HG03103 (cell line): ENCODE data around the gene BTNL9.
"Not testable (repeated sequence)": the region's sequence is repeated elsewhere in the genome, so short reads cannot be mapped to it uniquely, and the experiment has no call there.

Experiments used
- ATAC-seq: cut with Tn5 transposase; IDR thresholded peaks from one replicate; pipeline ENCODE4 v1.9.1; 2021; ENCODE audit warnings: low read depth; ENCODE audit not compliant: unreplicated experiment

The BTNL9 gene

GRCh38 chr5:181059297-181060230 is 19.5 kb downstream of the BTNL9 start:
- no peak for ATAC-seq

GRCh38 chr5:181060231-181060590 is 20.1 kb downstream of the BTNL9 start:
- ATAC-seq: no peak

DNA sequence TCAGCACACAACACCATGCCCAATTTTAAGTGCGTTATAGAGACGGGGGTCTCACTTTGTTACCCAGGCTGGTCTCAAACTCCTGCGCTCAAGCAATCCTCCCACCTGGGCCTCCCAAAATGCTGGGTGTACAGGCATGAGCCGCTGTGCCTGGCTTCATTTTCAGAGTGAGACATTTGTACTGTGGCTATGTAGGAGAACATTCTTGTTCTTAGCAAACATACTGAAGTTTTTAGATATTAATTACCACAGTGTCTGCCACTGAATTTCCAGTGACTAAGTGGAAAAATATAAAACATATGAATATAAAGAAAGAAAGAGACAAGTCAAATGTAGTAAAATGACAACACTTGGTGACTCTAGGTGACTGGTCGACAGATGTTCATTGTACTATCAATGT is 20.9 kb downstream of the BTNL9 start:
- no peak for ATAC-seq

- ATAC-seq: no peak
Observed at GRCh38 chr5:181061645-181062044, 21.6 kb downstream of the BTNL9 start.

GRCh38 chr5:181062631-181063030 is 22.6 kb downstream of the BTNL9 start:
- ATAC-seq: no peak

GRCh38 chr5:181063514-181063913 is 23.4 kb downstream of the BTNL9 start:
- no peak for ATAC-seq

DNA sequence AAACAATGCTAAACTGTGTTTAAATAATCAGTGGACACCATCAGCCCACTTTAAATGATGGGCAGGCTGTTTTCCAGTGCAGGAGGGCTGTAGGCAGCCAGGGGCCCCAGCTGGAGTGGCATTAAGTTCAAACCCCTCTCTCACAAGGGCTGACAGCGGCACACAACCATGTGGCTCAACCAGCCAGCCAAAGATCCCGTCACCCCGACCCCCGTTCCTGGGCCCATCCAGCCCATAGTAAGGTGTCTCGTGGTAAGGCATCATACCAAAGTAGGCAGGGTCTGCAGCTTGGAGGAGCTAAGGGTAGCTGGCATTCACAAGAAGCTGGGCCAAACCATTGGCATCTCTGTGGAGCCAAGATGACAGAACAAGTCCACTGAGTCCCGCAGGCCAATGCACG is 24.9 kb downstream of the BTNL9 start:
- ATAC-seq: no peak

DNA sequence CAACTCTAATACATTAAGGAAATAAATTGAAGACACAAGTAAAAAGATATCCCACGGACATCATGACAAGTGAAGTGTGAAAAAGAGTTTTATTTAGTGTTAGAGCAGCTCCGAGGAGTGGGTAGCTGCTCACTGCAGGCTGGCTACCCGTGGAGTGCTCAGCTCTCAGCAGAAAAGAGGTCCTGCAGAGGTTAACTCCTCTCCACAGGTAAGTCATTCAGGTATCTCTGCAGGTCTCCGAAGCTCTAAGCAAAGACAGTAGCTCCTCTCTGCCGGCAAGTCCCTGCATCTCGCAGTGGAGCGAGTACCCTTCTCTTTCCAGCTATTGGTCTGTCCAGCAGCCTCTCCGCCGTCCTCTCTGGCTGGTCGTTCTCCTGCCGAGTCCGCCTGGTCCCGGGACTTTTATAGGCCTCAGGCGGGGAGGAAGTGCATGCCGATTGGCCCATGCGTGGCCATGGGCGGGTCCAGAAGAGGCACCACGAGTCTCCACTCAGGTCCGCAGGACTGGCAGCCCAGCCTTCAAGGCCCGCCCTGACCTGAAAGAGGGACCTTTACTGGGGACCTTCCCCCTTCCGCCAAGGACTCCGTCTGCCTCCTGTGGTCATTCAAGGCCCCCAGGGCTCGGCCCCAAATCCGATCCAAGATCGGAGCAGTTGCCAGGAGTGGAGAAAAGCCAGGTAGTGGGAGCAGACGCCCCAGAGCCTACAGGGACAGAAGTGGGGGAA is 29.9 kb downstream of the BTNL9 start:
- no peak for ATAC-seq

DNA sequence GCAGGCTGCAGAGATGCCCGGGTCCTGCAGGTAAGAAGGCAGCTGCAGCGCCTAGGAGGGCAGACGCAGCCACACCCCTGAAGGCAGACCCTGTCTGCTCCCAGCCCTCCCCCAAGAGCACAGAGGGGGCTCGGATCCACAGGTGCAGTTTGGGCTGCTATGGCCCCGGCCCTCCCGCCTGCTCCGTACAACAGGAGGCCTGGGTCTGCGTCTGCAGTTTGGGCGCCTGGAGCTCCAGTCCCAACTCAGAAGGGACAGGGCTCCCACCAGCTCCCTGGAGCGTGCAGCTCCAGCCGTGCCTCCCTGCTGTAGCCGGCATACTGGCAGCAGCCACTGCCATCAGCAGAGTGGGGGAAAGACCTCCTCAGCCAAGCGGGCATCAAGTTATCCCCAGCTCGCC is 30.5 kb downstream of the BTNL9 start:
- ATAC-seq: no peak

DNA sequence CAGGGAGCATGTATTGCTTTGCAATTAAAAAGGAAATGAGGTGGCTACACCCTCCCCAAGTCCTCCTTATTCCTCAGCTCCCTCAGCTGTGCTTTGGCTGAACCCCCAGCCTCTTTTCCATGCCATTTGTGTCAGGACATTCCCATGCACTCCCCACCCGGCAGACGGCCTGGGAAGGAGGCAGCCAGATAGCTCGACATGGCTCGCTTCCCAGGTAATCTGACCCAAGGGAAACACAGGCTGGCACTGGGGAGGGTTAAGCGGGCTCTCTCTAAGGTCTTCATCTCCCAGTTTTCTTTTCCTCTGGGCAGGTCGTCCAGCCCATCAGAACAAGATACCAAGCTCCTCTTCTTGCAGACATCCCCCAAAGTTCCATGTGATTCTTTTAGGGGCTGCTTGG is 31.2 kb downstream of the BTNL9 start:
- no peak for ATAC-seq

DNA sequence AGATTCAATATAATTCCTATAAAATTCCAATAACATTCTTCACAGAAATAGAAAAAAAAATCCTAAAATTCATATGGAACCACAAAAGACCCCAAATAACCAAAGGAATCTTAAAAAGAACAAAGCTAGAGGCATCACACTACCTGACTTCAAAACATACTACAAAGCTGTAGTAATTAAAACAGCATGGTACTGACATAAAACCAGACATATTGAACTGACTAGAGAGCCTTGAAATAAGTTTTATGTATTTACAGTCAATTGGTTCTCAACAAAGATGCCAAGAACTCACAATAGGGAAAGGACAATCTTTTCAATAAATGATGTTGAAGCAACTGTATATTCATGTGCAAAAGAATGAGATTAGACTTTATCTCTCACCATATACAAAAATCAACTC is 36.9 kb downstream of the BTNL9 start:
- ATAC-seq: no peak

GRCh38 chr5:181081989-181082388 is 41.9 kb downstream of the BTNL9 start:
- ATAC-seq: no peak

DNA sequence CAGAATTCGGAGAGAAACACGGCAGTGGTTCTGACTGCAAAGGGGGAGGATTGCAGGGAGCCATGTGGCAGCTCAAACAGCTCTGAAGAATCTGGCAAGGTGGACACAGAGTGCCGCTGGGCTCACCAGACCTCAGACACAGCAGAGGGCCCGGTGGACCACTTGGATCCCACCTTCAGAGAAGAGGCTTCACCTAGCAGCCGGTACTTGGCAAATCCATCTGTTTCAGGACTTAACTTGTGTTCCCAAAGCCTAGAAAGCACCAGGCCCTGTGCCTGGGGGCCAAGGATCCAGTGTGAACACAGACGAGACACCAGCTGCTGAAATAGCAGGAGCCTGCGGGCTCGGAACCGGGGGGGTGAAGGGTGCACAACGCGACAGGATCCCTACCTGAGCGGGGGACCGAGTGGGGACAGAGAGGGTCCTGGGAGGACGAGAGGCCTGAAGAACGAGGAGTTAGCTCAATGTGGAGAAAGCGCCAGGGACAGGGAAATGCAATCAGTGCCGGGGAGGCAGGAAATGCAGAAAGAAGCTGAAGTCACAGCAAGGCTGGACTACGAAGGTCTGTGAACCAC is 44.6 kb downstream of the BTNL9 start:
- ATAC-seq: no peak

DNA sequence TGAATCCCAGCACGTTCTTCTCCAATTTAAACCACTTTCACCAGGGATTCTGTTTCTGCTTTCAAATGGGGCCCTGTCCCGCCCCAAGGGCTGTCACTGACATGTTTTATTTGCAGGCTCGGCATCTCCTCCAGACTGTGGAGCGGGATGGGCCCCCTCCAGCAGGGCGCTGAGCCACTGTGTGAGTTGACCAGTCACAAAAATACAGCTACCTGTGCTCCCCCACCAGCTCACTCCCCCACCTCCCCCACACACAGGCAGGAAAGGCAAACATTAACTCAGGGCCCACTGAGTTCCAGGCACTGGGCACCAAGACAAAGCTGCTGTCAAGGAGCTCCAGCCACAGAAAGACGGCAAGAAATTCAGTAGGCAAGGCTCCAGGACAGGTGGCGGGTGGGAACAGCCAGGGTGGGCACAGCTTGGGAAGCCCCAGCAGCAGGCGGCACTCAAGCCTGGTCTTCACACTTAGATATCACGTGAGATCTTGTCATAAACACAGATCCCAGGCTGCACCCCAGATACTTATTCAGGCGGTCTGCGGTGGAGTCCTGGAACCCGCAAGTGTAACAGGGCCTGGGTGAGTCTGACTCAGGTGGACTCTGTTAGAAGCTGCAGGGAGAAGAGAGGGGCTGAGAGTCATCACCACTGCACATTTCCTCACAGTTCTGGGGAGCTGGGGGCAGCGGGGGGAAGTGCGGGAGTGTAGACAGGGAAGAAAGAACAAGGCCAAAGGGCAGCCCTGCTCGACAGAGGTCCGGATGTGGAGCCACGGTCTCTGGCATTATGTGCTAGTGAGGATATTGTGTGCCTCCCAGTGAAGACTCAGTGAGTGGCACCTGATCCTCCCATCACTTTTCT is 46.2 kb downstream of the BTNL9 start:
- no peak for ATAC-seq

DNA sequence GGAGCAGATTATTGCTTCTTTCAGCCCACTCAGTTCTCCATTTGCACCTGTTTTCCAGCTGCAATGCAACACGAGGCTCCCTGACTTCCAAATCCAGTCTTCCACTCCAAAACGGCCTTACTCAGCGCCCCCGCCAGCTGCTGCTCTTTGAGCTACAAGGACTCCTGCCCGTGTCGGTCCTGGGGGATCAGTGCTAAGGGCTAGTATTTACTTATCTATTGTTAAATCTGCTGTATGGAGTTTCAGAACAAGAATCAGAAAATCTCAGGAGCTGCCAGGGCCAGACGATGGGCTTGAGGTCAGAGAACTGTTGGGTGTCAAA is 46.8 kb downstream of the BTNL9 start:
- ATAC-seq: no peak

- ATAC-seq: no peak
Observed at GRCh38 chr5:181087309-181087708, 47.2 kb downstream of the BTNL9 start.

DNA sequence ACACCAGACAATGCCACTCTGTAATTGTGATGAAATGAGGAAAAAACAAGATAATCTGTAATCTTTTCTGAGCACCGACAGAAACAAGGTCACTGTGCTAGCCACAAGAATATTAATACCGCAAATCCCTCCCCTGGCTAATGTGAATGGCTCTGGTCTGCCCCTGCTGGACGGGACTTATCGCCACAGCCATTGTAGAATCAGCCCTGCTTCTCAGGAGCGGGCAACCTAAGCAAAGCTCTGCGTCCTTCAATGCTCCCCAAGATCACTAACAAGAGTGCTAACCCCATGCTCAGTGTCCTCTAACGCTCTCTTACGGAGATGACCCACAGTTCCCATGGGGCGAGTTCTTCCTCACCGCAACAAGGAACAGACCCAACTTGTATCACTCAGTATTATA is 48.2 kb downstream of the BTNL9 start:
- ATAC-seq: no peak

DNA sequence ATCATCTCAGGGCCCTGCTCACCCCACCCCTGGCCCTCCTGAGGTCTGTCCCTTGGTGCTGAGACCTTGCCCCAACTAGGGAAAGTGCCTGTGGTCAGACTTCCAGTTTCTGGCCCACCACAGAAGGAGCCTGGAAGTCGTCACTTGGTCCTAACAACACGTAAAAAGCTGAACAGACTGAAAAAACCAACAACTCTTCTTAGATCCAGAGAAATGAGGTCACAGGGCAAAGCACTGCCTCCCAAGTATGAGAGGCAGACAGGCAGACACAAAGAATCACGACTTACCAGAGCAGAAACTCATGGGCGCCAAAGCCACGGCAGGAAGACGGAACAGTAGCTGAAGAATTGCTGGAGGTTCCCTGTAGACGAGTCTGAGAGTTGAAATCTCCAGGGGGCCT is 52.4 kb downstream of the BTNL9 start:
- ATAC-seq: no peak

- ATAC-seq: not testable (repeated sequence)
Observed at GRCh38 chr5:181095162-181095561, 55.1 kb downstream of the BTNL9 start.

DNA sequence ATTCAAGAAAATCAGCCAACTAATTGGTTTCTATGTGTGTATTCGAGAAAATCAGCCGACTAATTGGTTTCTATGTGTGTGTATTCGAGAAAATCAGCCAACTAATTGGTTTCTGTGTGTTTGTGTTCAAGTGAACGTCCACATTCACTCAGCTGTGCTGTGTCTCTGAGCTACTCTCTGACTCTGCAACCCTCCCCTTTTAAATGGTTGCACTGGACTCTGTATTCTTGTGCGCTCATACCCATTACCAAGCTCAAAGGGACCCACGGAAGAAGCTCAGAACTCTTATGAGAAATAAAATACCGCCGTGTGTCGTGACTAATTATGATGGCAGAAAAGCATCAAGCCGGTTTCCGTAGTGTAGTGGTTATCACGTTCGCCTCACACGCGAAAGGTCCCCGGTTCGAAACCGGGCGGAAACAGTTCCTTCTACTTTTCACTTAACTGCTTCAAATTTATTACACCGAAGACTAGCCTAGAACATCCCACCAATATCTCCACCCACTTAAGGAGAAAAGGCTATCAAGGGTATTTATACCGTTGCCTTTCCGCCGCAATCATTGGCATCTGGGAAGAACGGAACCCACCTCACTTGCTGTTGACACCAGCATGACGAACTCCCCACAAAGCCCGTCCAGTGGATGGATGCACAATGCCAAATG is 56.8 kb downstream of the BTNL9 start:
- not testable (repeated sequence) for ATAC-seq
